Neural cell (in vitro differentiated cells): ENCODE results near the gene GTSF1L. TPM values are rescaled to one million over a fixed set of nuclear protein-coding genes. Genes with fewer than 3 reads are reported as not detected.

Source experiments
- H2AFZ ChIP-seq: fragments of 200-600, 300-800 bp; sonication (generic), shearing (Covaris generic); 2 replicates; pipeline ENCODE4 v1.6.0; 2014; ENCODE audit warnings: low read depth, mild to moderate bottlenecking, antibody characterized with exemption, low read length, moderate library complexity
- H3F3A ChIP-seq: fragments of 200-600 bp; shearing (Covaris generic); 2 replicates; pipeline ENCODE4 v1.6.1; 2016; ENCODE audit warnings: mild to moderate bottlenecking, moderate library complexity, mixed read lengths, antibody characterized with exemption, low read length; ENCODE audit not compliant: insufficient read depth, poor library complexity, severe bottlenecking
- H3K27ac ChIP-seq: fragments of 200-600, 300-800 bp; sonication (generic), shearing (Covaris generic); 2 replicates; pipeline ENCODE4 v1.5.1; 2014; ENCODE audit warnings: mild to moderate bottlenecking, low read length, moderate library complexity
- H3K27me3 ChIP-seq: fragments of 300-800, 200-600 bp; sonication (generic), shearing (Covaris generic); 2 replicates; pipeline ENCODE4 v1.6.0; 2014; ENCODE audit warnings: mild to moderate bottlenecking, low read depth, low read length, moderate library complexity; ENCODE audit not compliant: insufficient read depth
- H3K36me3 ChIP-seq: fragments of 300-800, 200-600 bp; sonication (generic), shearing (Covaris generic); 2 replicates; pipeline ENCODE4 v1.5.1; 2014; ENCODE audit warnings: mild to moderate bottlenecking, antibody characterized with exemption, low read length, moderate library complexity; ENCODE audit not compliant: insufficient read depth
- H3K4me2 ChIP-seq: fragments of 300-800, 200-600 bp; sonication (generic), shearing (Covaris generic); 2 replicates; pipeline ENCODE4 v1.6.0; 2014; ENCODE audit warnings: mild to moderate bottlenecking, low read length
- H3K4me3 ChIP-seq: fragments of 300-800, 200-600 bp; sonication (generic), shearing (Covaris generic); 2 replicates; pipeline ENCODE4 v1.5.1; 2014; ENCODE audit warnings: mild to moderate bottlenecking, low read length, moderate library complexity
- H3K79me2 ChIP-seq: fragments of 200-600 bp; shearing (Covaris generic); replicated peaks from 2 replicates; pipeline ENCODE4 v1.6.0; 2014; ENCODE audit warnings: mild to moderate bottlenecking, low read length, moderate library complexity; ENCODE audit not compliant: insufficient read depth
- H3K9ac ChIP-seq: fragments of 300-800, 200-600 bp; sonication (generic), shearing (Covaris generic); 2 replicates; pipeline ENCODE4 v1.6.1; 2016; ENCODE audit warnings: mild to moderate bottlenecking, low read length, mixed read lengths
- H3K9me2 ChIP-seq: fragments of 200-600 bp; shearing (Covaris generic); 2 replicates; pipeline ENCODE4 v1.6.1; 2016; ENCODE audit warnings: mild to moderate bottlenecking, low read length, mixed read lengths; ENCODE audit not compliant: insufficient read depth
- H3K9me3 ChIP-seq: fragments of 200-600, 300-800 bp; sonication (generic), shearing (Covaris generic); 2 replicates; pipeline ENCODE4 v1.6.1; 2016; ENCODE audit warnings: mild to moderate bottlenecking, mixed run types, low read length, moderate library complexity, mixed read lengths
- H4K20me1 ChIP-seq: fragments of 200-600 bp; shearing (Covaris generic); 2 replicates; pipeline ENCODE4 v1.6.1; 2016; ENCODE audit warnings: mild to moderate bottlenecking, mixed run types; ENCODE audit not compliant: insufficient read depth
- CTCF ChIP-seq: fragments of 450-650 bp; IDR thresholded peaks from 2 replicates; pipeline ENCODE4 v1.5.1; 2014; ENCODE audit warnings: antibody characterized with exemption, mild to moderate bottlenecking, moderate library complexity; ENCODE audit not compliant: poor library complexity, severe bottlenecking
- EP300 ChIP-seq: fragments of 450-650 bp; conservative IDR thresholded peaks from 2 replicates; pipeline ENCODE4 v1.6.1; 2014; ENCODE audit warnings: antibody characterized with exemption, mild to moderate bottlenecking, moderate library complexity; ENCODE audit not compliant: poor library complexity, severe bottlenecking
- EZH2 ChIP-seq: fragments of 200-600, 300-800 bp; shearing (Covaris generic), sonication (generic); IDR thresholded peaks from 2 replicates; pipeline ENCODE4 v1.6.1; 2014; ENCODE audit warnings: antibody characterized with exemption, low read length, borderline replicate concordance, mild to moderate bottlenecking; ENCODE audit not compliant: insufficient read depth, poor library complexity, severe bottlenecking
- MXI1 ChIP-seq: fragments of 450-650 bp; conservative IDR thresholded peaks from 2 replicates; pipeline ENCODE4 v1.6.1; 2014; ENCODE audit warnings: antibody characterized with exemption, mild to moderate bottlenecking; ENCODE audit not compliant: poor library complexity, severe bottlenecking
- POLR2AphosphoS5 ChIP-seq: IDR thresholded peaks from 2 replicates; pipeline ENCODE4 v1.6.1; 2012
- RAD21 ChIP-seq: fragments of 450-650 bp; conservative IDR thresholded peaks from 2 replicates; pipeline ENCODE4 v1.6.1; 2014; ENCODE audit warnings: antibody characterized with exemption, mild to moderate bottlenecking, moderate library complexity
- REST ChIP-seq: IDR thresholded peaks from 2 replicates; pipeline ENCODE4 v1.6.1; 2012; ENCODE audit warnings: borderline replicate concordance
- SMC3 ChIP-seq: fragments of 450-650 bp; conservative IDR thresholded peaks from 2 replicates; pipeline ENCODE4 v1.6.1; 2014; ENCODE audit warnings: antibody characterized with exemption, mild to moderate bottlenecking, moderate library complexity; ENCODE audit not compliant: poor library complexity
- TAF1 ChIP-seq: IDR thresholded peaks from 2 replicates; pipeline ENCODE4 v1.6.1; 2012; ENCODE audit warnings: low read depth
- polyA plus RNA-seq: library from polyadenylated mRNA; depleted of rRNA; stranded (reverse); fragments of >200 nt; gene quantifications from 2 replicates; pipeline ENCODE4 v1.2.3, GENCODE V29; 2014

Gene GTSF1L
- polyA plus RNA-seq, 1 donor from 2014 or later, result not detected

- H2AFZ ChIP-seq, result no peak overlapping the region
- H3K9me2 ChIP-seq, result no peaks in the 10 kb centered on the region
- H3K9me3 ChIP-seq, result no peaks in the 10 kb centered on the region
- no peaks in the 10 kb centered on the region for H4K20me1 ChIP-seq
- no peaks in the 10 kb centered on the region for H3F3A ChIP-seq
- no peak overlapping the region for H3K9ac ChIP-seq
- H3K79me2 ChIP-seq, result no peaks in the 10 kb centered on the region
- no peak for TF ChIP-seq TAF1
- TF ChIP-seq CTCF, result no peak
- no peak for TF ChIP-seq EZH2
- no peak for TF ChIP-seq EP300
- no peak for TF ChIP-seq REST
- no peak for TF ChIP-seq SMC3
- no peak for TF ChIP-seq RAD21
- TF ChIP-seq POLR2AphosphoS5, result no peak
- no peak for TF ChIP-seq MXI1
- no peaks in the 10 kb centered on the region for H3K36me3 ChIP-seq
- no peak overlapping the region for H3K4me2 ChIP-seq
- no peak overlapping the region for H3K27ac ChIP-seq
- H3K27me3 ChIP-seq, result no peaks in the 10 kb centered on the region
- H3K4me3 ChIP-seq, result no peak overlapping the region
Measured at GRCh38 chr20:43720007-43720406, 6.8 kb downstream of the GTSF1L start.

GRCh38 chr20:43717616-43717995 is 9.2 kb downstream of the GTSF1L start:
- no peak overlapping the region for H3K4me2 ChIP-seq
- no peaks in the 10 kb centered on the region for H3K36me3 ChIP-seq
- H3K79me2 ChIP-seq, result no peaks in the 10 kb centered on the region
- H3K9ac ChIP-seq, result no peak overlapping the region
- H3K9me3 ChIP-seq, result no peaks in the 10 kb centered on the region
- TF ChIP-seq RAD21, result no peak
- no peak for TF ChIP-seq EP300
- TF ChIP-seq MXI1, result no peak
- no peak for TF ChIP-seq TAF1
- no peak for TF ChIP-seq EZH2
- no peak for TF ChIP-seq POLR2AphosphoS5
- no peak for TF ChIP-seq SMC3
- TF ChIP-seq CTCF, result no peak
- no peak for TF ChIP-seq REST
- H3F3A ChIP-seq, result no peaks in the 10 kb centered on the region
- no peak overlapping the region for H2AFZ ChIP-seq
- H4K20me1 ChIP-seq, result no peaks in the 10 kb centered on the region
- H3K27me3 ChIP-seq, result no peaks in the 10 kb centered on the region
- no peak overlapping the region for H3K27ac ChIP-seq
- H3K4me3 ChIP-seq, result no peak overlapping the region
- H3K9me2 ChIP-seq, result no peaks in the 10 kb centered on the region
